Peyer's patch (tissue), 4 donors: ENCODE measurements around the gene SETD6. TPM values are rescaled to one million over a fixed set of nuclear protein-coding genes. Genes with fewer than 3 reads are reported as not detected.

Experiments
- DNase-seq, 3 donors: peaks; one replicate each; pipeline ENCODE4 v3.0.0-alpha.2; 2017 to 2019
- H3K27ac ChIP-seq, 4 donors: fragments of 200-600 bp; sonication (generic); one replicate each; pipeline ENCODE4 v1.5.1; 2016 to 2019
- H3K27me3 ChIP-seq, 2 donors: fragments of 200-600 bp; sonication (generic); one replicate each; pipeline ENCODE4 v1.5.1; 2019
- H3K36me3 ChIP-seq, 3 donors: fragments of 200-600 bp; sonication (generic); one replicate each; pipeline ENCODE4 v1.5.1; 2016 to 2019
- H3K4me1 ChIP-seq, 4 donors: fragments of 200-600 bp; sonication (generic); one replicate each; pipeline ENCODE4 v1.5.1; 2016 to 2019
- H3K4me3 ChIP-seq, 4 donors: fragments of 200-600 bp; sonication (generic); 1 replicate in 3 of 4; 2 replicates in 1 of 4; pipeline ENCODE4 v1.5.1; 2016 to 2019; ENCODE audit warnings: mild to moderate bottlenecking in 1 of 4
- H3K9me3 ChIP-seq, 4 donors: fragments of 200-600 bp; sonication (generic); one replicate each; pipeline ENCODE4 v1.5.1; 2016 to 2019; ENCODE audit warnings: mild to moderate bottlenecking in 1 of 4
- POLR2A ChIP-seq, 2 donors: fragments of 450-650 bp; IDR thresholded peaks; one replicate each; pipeline ENCODE4 v1.5.1; 2017; ENCODE audit warnings: antibody characterized with exemption in 2 of 2, mild to moderate bottlenecking in 2 of 2, moderate library complexity in 2 of 2
- total RNA-seq, 4 donors: library from RNA; depleted of rRNA; stranded (reverse); fragments of >200 nt; gene quantifications; one replicate each; pipeline ENCODE4 v1.1.0, GENCODE V29; 2016
- TF ChIP-seq, protein P1 (sequence below), 6 experiments: fragments of 450-650 bp in 4 of 6; fragments of 200-600 bp in 2 of 6; sonication (generic) in 1 of 6; IDR thresholded peaks; one replicate each; pipeline ENCODE4 v1.5.1; 2017 to 2019; ENCODE audit warnings: antibody characterized with exemption in 6 of 6, mild to moderate bottlenecking in 3 of 6, moderate library complexity in 1 of 6

SETD6 gene
- total RNA-seq, 4 donors from 2014 or later, result 27.3 to 60.5 (median 34.4) TPM

DNA sequence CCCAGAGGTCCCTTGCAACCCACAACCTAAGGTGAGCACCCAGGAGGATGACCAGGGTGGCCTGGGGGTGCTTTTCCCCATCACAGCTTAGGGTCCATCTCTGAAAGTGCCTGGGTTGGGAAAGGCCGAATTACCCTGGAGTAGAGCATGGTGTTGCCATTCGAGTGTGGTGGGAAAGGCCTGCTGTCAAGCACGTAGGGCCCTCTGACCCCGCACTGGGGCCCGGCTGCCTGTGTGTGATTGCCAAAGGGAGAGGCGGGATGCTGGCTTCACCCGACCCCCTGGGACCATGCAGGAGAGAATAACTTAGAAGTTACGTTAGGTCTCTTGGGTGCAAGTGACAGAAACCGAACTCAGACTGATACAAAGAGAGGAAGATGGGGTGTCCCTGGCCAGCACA lies 43.1 kb upstream of the SETD6 start:
- Histone ChIP-seq H3K36me3 (no peaks in the 10 kb centered on the region), H3K4me1 (no peaks in the 10 kb centered on the region), H3K27me3 (no peaks in the 10 kb centered on the region), H3K27ac (no peak overlapping the region), H3K9me3 (no peaks in the 10 kb centered on the region), H3K4me3 (no peak overlapping the region)
- TF ChIP-seq POLR2A (IDR thresholded peaks at IDR 0.05), result no peak
- TF ChIP-seq, protein P1, sequence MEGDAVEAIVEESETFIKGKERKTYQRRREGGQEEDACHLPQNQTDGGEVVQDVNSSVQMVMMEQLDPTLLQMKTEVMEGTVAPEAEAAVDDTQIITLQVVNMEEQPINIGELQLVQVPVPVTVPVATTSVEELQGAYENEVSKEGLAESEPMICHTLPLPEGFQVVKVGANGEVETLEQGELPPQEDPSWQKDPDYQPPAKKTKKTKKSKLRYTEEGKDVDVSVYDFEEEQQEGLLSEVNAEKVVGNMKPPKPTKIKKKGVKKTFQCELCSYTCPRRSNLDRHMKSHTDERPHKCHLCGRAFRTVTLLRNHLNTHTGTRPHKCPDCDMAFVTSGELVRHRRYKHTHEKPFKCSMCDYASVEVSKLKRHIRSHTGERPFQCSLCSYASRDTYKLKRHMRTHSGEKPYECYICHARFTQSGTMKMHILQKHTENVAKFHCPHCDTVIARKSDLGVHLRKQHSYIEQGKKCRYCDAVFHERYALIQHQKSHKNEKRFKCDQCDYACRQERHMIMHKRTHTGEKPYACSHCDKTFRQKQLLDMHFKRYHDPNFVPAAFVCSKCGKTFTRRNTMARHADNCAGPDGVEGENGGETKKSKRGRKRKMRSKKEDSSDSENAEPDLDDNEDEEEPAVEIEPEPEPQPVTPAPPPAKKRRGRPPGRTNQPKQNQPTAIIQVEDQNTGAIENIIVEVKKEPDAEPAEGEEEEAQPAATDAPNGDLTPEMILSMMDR (IDR thresholded peaks at IDR 0.05), result no peak
- DNase-seq, result no peak

DNA sequence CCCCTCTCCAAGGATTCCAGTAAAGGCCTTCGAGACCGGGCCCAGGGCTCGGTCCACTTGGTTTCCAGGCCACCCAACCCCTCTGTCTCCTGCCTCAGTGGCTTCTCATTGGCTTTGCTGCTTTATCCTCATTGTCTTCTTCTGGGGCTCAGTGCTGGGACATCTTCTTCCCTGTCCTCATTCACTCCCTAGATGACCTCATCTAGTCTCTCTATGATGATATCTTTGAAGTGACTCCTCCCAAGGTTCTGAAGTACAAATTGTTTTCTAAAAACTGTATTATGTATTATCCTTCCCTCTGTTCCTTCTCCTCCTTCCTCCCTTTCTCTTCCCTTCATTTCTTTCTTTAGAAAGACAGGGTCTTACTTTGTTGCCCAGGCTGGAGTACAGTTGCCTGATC lies 42.5 kb upstream of the SETD6 start:
- no peak overlapping the region for H3K27ac ChIP-seq
- TF ChIP-seq, protein P1 (IDR thresholded peaks at IDR 0.05), result no peak
- no peak for TF ChIP-seq POLR2A (IDR thresholded peaks at IDR 0.05)
- H3K27me3 ChIP-seq, result no peaks in the 10 kb centered on the region

DNA sequence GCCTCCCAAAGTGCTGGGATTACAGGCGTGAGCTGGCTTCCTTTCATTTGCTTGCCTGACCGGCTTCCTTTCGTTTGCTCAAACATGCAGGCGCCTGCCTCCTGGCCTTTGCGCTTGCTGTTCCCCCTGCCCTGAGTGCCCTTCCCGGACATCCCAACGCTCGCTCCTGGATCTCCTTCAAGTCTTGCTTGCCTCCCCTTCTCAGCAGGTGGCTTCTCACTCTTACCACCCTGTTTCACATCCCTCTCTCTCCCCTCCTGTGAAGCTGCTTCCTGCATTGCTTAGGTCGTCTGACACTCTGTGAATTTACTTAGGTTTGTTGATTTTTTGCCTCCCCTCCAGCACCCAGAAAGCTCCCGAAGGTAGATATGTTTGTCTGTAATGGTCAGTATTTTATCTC lies 41.0 kb upstream of the SETD6 start:
- H3K36me3 ChIP-seq, result no peaks in the 10 kb centered on the region
- TF ChIP-seq, protein P1 (IDR thresholded peaks at IDR 0.05), result no peak
- no peak for TF ChIP-seq POLR2A (IDR thresholded peaks at IDR 0.05)
- DNase-seq, result no peak

More for the DNA sequence above, 42.5 kb upstream of the SETD6 start:
- Histone ChIP-seq H3K36me3 (no peaks in the 10 kb centered on the region), H3K4me3 (no peak overlapping the region), H3K4me1 (no peaks in the 10 kb centered on the region), H3K9me3 (no peaks in the 10 kb centered on the region)
- DNase-seq, result no peak

DNA sequence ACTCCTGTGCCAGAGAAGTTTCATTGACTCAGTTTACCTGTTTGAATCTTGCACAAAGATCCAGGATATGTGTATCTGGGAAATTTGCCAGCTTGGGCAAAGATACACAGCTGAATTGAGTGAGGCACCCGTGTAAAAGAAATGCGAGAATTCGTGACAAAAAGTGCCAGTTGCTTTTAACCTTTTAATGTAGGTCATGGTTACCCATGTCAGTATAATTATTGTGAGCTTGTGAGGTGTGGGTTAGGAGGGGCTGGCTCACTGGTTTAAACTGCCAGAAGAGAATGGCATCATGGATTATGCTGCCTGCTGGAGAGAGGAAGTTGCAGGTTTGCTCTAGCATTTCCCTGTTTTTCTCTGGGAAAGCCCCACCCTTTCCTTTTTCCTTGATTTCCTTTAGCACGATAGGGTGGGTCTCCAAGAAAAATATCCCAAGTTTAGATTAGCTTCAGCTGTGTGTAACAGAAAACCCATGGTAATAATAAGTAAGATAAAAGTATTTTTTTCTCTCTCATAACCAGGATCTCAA lies 40.2 kb upstream of the SETD6 start:
- TF ChIP-seq, protein P1 (IDR thresholded peaks at IDR 0.05), result no peak
- TF ChIP-seq POLR2A (IDR thresholded peaks at IDR 0.05), result no peak

More for the DNA sequence above, 41.0 kb upstream of the SETD6 start:
- no peaks in the 10 kb centered on the region for H3K27me3 ChIP-seq
- no peak overlapping the region for H3K27ac ChIP-seq
- H3K4me1 ChIP-seq, result no peaks in the 10 kb centered on the region
- H3K9me3 ChIP-seq, result no peaks in the 10 kb centered on the region
- H3K4me3 ChIP-seq, result no peak overlapping the region

DNA sequence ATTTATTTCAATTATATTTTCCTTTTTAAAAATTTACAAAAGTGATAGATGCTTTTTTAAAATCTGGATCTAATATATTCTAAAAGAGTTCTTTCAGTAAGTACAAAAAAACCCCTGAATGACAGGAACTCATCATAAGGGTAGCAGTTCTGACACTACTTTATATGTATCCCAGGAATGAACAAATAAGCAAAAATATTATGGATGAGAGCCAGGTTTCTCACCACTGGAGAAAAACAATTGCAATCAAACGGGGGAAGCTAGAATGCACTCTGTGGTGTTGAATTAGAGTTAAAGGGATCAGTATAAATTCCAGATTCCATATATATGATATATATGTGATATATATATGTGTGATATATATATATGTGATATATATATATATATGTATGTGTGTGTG lies 38.5 kb upstream of the SETD6 start:
- Histone ChIP-seq H3K36me3 (no peaks in the 10 kb centered on the region), H3K4me1 (no peaks in the 10 kb centered on the region), H3K27me3 (no peaks in the 10 kb centered on the region), H3K4me3 (no peak overlapping the region), H3K27ac (no peak overlapping the region), H3K9me3 (no peaks in the 10 kb centered on the region)
- DNase-seq, result no peak
- no peak for TF ChIP-seq POLR2A (IDR thresholded peaks at IDR 0.05)
- TF ChIP-seq, protein P1 (IDR thresholded peaks at IDR 0.05), result no peak

More for the DNA sequence above, 40.2 kb upstream of the SETD6 start:
- Histone ChIP-seq H3K9me3 (no peaks in the 10 kb centered on the region), H3K36me3 (no peaks in the 10 kb centered on the region), H3K4me1 (no peaks in the 10 kb centered on the region), H3K27me3 (no peaks in the 10 kb centered on the region), H3K4me3 (no peak overlapping the region), H3K27ac (no peak overlapping the region)
- no peak for DNase-seq

DNA sequence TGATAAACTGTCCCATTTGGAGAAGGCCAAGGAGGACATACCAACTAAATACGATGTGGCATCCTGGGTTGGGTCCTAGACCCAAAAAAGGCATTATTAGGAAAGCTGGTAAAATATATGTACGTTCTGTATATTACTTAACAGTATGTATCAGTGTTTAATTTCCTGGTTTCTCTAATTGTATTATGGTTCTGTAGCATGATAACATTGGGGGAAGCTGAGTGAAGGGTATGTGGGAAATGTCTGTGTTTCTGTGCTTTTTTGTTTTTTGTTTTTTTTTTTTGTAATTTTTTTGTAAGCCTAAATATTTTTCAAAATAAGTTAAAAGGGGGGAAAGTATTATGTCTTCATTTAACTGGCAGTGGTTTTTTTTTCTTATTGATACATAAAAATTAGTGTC lies 36.9 kb upstream of the SETD6 start:
- H3K36me3 ChIP-seq, result no peaks in the 10 kb centered on the region

More for the DNA sequence above, 36.9 kb upstream of the SETD6 start:
- Histone ChIP-seq H3K4me1 (no peaks in the 10 kb centered on the region), H3K27me3 (no peaks in the 10 kb centered on the region), H3K9me3 (no peaks in the 10 kb centered on the region), H3K4me3 (no peak overlapping the region), H3K27ac (no peak overlapping the region)
- TF ChIP-seq, protein P1 (IDR thresholded peaks at IDR 0.05), result no peak
- no peak for DNase-seq
